ENCODE measurements around the gene ATP8B4.

- no peak for TF ChIP-seq EZH2phosphoT487 (IDR thresholded peaks at IDR 0.05; ENCODE audit: borderline replicate concordance)
- TF ChIP-seq, protein P1, sequence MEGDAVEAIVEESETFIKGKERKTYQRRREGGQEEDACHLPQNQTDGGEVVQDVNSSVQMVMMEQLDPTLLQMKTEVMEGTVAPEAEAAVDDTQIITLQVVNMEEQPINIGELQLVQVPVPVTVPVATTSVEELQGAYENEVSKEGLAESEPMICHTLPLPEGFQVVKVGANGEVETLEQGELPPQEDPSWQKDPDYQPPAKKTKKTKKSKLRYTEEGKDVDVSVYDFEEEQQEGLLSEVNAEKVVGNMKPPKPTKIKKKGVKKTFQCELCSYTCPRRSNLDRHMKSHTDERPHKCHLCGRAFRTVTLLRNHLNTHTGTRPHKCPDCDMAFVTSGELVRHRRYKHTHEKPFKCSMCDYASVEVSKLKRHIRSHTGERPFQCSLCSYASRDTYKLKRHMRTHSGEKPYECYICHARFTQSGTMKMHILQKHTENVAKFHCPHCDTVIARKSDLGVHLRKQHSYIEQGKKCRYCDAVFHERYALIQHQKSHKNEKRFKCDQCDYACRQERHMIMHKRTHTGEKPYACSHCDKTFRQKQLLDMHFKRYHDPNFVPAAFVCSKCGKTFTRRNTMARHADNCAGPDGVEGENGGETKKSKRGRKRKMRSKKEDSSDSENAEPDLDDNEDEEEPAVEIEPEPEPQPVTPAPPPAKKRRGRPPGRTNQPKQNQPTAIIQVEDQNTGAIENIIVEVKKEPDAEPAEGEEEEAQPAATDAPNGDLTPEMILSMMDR (conservative IDR thresholded peaks at IDR 0.05; ENCODE audit: low read length), result no peak
These were observed 241.0 kb downstream of the ATP8B4 start for GRCh38 chr15:49877873-49878521.

Data from Loucy (cell line).